T-cell (primary cell): ENCODE measurements around the gene TTC24. TPM values are rescaled to one million over a fixed set of nuclear protein-coding genes. Genes with fewer than 3 reads are reported as not detected.

ENCODE experiments used
- ATAC-seq, 4 experiments: fragments of 200-7000 bp in 3 of 4; fragments of 150-1000 bp in 1 of 4; cut with Tn5 transposase; replicated peaks in 1 of 4; 1 replicate in 3 of 4; 2 replicates in 1 of 4; pipeline ENCODE4 v1.10.0; 2021; ENCODE audit warnings: moderate library complexity in 3 of 4, mild to moderate bottlenecking in 2 of 4, moderate number of reproducible peaks in 1 of 4
- CTCF ChIA-PET, 2 donors: fragments of 300-600 bp; sonication (Branson Sonifier 250); formaldehyde crosslinking; loops; one replicate each; lab custom pipeline; 2022; ENCODE audit warnings: antibody characterized with exemption in 2 of 2; lab: Charles Lee
- POLR2A ChIA-PET, 2 donors: fragments of 300-600 bp; sonication (Branson Sonifier 250); formaldehyde crosslinking; loops; one replicate each; lab custom pipeline; 2022; ENCODE audit warnings: antibody characterized with exemption in 2 of 2; lab: Charles Lee
- DNase-seq, 35 experiments: peaks; one replicate each; pipeline versions ENCODE4 v3.0.0 to v3.0.0-alpha.2; 2013 to 2023
- H3K27ac ChIP-seq: one replicate; pipeline ENCODE4 v1.5.1; 2013; ENCODE audit warnings: low read length
- H3K27me3 ChIP-seq, 2 experiments: replicated peaks in 1 of 2; 1 replicate in 1 of 2; 2 replicates in 1 of 2; pipeline versions ENCODE4 v1.6.1 to v1.7.0; 2013; ENCODE audit warnings: low read length in 1 of 2, mixed read lengths in 1 of 2; ENCODE audit not compliant: control insufficient read depth in 2 of 2, insufficient read depth in 2 of 2; ENCODE audit errors: extremely low read depth in 1 of 2
- H3K36me3 ChIP-seq, 2 donors: 1 replicate in 1 of 2; 2 replicates in 1 of 2; pipeline versions ENCODE4 v1.6.1 to v1.7.0; 2013; ENCODE audit warnings: low read length in 1 of 2; ENCODE audit not compliant: control insufficient read depth in 2 of 2, insufficient read depth in 1 of 2; ENCODE audit errors: extremely low read depth in 1 of 2
- H3K4me1 ChIP-seq, 2 experiments: 1 replicate in 1 of 2; 2 replicates in 1 of 2; pipeline versions ENCODE4 v1.6.1 to v1.7.0; 2013; ENCODE audit warnings: low read length in 2 of 2, mixed read lengths in 1 of 2; ENCODE audit not compliant: insufficient read depth in 2 of 2, control insufficient read depth in 1 of 2; ENCODE audit errors: extremely low read depth in 1 of 2
- H3K4me3 ChIP-seq, 2 donors: 1 replicate in 1 of 2; 2 replicates in 1 of 2; pipeline versions ENCODE4 v1.5.1 to v1.7.0; 2013; ENCODE audit warnings: mild to moderate bottlenecking in 2 of 2, low read length in 1 of 2, moderate library complexity in 1 of 2; ENCODE audit not compliant: control insufficient read depth in 1 of 2; ENCODE audit errors: extremely low read depth in 1 of 2
- H3K9me3 ChIP-seq: 2 replicates; pipeline ENCODE4 v1.7.0; 2013
- H3K27ac Mint-ChIP-seq, 2 donors: one replicate each; pipeline ENCODE4 v1.8.0; 2020 to 2021; ENCODE audit warnings: mild to moderate bottlenecking in 2 of 2, mixed read lengths in 2 of 2
- H3K27me3 Mint-ChIP-seq, 2 donors: one replicate each; pipeline ENCODE4 v1.8.0; 2021 to 2022; ENCODE audit warnings: mixed read lengths in 2 of 2
- H3K36me3 Mint-ChIP-seq: one replicate; pipeline ENCODE4 v1.8.0; 2021; ENCODE audit warnings: mixed read lengths
- H3K4me1 Mint-ChIP-seq, 3 donors: one replicate each; pipeline ENCODE4 v1.8.0; 2020 to 2022; ENCODE audit warnings: mixed read lengths in 3 of 3, mild to moderate bottlenecking in 1 of 3
- H3K4me3 Mint-ChIP-seq, 3 donors: one replicate each; pipeline ENCODE4 v1.8.0; 2020 to 2022; ENCODE audit warnings: mild to moderate bottlenecking in 3 of 3, mixed read lengths in 3 of 3, moderate library complexity in 3 of 3
- H3K9me3 Mint-ChIP-seq, 3 donors: one replicate each; pipeline ENCODE4 v1.8.0; 2020 to 2022; ENCODE audit warnings: mixed read lengths in 3 of 3
- WGBS: methylation state at CpG from one replicate; pipeline ENCODE4 v1.1.5; 2013; ENCODE audit warnings: missing lambda C conversion rate; ENCODE audit not compliant: insufficient coverage; 5-methylcytosine and 5-hydroxymethylcytosine counted together
- total RNA-seq, 35 experiments: library from RNA in 6 of 35; stranded (reverse) in 6 of 35; fragments of 120-200 nt in 1 of 35; gene quantifications; one replicate each; pipeline versions ENCODE4 v1.2.1 to v1.2.4 and lab custom pipeline; 2013 to 2026

TTC24 gene
- total RNA-seq, 5 donors from 2014 or later (not counting 1 experiment from before 2014, with no cell fraction given) = 9.9 to 43.6 (median 16.4) TPM

GRCh38 chr1:156619582-156619955 is 40.0 kb downstream of the TTC24 start:
- H3K36me3 ChIP-seq = no peaks in the 10 kb centered on the region
- POLR2A ChIA-PET = no interaction called here
- no peaks in the 10 kb centered on the region for H3K36me3 Mint-ChIP-seq
- H3K4me3 ChIP-seq = no peak overlapping the region
- ATAC-seq (no peak), DNase-seq (no peak)
- CTCF ChIA-PET = interaction anchor here in 1 of 2 donors (0.9 to 1.2 kb wide), 2 partner anchors 94 to 177 kb away, joined by 3 read pairs; no protein-coding TSS in a partner anchor
- H3K4me1 Mint-ChIP-seq = peaks cover 3 to 9% (median 6%) of the 10 kb centered on the region in 3 donors
- H3K27me3 ChIP-seq = peaks cover 20 to 68% of the 10 kb centered on the region in 2 experiments
- no peaks in the 10 kb centered on the region for H3K9me3 ChIP-seq
- H3K27ac Mint-ChIP-seq = no peak overlapping the region
- H3K27me3 Mint-ChIP-seq = peaks cover 58 to 61% of the 10 kb centered on the region in 2 donors
- H3K27ac ChIP-seq = no peak overlapping the region
- 43% methylated on average over 3 of the region's 6 CpGs for WGBS
- peaks cover 0 to 9% of the 10 kb centered on the region in 2 experiments for H3K4me1 ChIP-seq
- H3K4me3 Mint-ChIP-seq = no peak overlapping the region
- no peaks in the 10 kb centered on the region for H3K9me3 Mint-ChIP-seq

DNA sequence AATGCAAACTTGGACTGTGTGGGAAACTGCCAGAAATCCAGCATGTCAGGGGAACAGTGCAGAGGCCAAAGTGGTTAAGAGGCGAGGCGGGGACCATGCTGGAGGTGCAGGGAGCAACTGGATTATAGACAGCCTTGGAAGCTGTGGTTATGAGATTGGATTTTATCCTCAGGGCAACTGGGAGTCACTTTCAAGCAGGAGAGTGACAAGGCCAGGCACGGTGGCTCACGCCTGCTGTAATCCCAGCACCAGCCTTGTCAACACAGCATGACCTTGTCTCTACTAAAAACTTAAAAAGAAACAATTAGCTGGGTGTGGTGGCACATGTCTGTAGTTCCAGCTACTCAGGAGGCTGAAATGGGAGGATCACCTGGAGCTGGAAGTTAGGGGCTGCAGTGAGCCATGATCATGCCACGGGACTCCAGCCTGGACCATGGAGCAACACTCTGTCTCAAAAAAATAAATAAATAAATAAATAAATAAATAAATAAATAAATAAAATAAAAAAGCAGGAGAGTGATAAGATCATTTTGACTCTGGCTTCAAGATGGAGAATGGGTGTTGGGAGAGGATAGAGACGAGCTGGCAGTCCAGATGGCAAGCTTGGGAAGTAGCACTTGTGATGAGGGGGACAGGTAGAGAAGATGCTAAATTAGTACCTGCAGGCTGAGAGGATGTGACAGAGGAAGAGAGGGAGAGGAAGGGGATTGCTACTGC is 43.2 kb downstream of the TTC24 start:
- H3K9me3 ChIP-seq = no peaks in the 10 kb centered on the region
- ChIA-PET CTCF (interaction anchor here in 1 of 2 donors (0.6 to 1.0 kb wide), 2 partner anchors 67 to 152 kb away, joined by 3 read pairs; no protein-coding TSS in a partner anchor), POLR2A (no interaction called here)
- DNase-seq (no peak), ATAC-seq (no peak)
- peaks cover 13 to 18% (median 14%) of the 10 kb centered on the region in 3 donors for H3K4me1 Mint-ChIP-seq
- WGBS = 100% methylated on average over 3 of the region's 6 CpGs
- peaks cover 19 to 72% of the 10 kb centered on the region in 2 experiments for H3K27me3 ChIP-seq
- H3K4me3 Mint-ChIP-seq = peak overlapping the region in 2 of 3 donors; percentile 48 to 56
- H3K4me3 ChIP-seq = no peak overlapping the region
- H3K4me1 ChIP-seq = peaks cover 0 to 24% of the 10 kb centered on the region in 2 experiments
- no peak overlapping the region for H3K27ac Mint-ChIP-seq
- no peak overlapping the region for H3K27ac ChIP-seq
- H3K9me3 Mint-ChIP-seq = no peaks in the 10 kb centered on the region
- no peaks in the 10 kb centered on the region for H3K36me3 ChIP-seq
- H3K27me3 Mint-ChIP-seq = peaks cover 58 to 65% of the 10 kb centered on the region in 2 donors
- no peaks in the 10 kb centered on the region for H3K36me3 Mint-ChIP-seq

DNA sequence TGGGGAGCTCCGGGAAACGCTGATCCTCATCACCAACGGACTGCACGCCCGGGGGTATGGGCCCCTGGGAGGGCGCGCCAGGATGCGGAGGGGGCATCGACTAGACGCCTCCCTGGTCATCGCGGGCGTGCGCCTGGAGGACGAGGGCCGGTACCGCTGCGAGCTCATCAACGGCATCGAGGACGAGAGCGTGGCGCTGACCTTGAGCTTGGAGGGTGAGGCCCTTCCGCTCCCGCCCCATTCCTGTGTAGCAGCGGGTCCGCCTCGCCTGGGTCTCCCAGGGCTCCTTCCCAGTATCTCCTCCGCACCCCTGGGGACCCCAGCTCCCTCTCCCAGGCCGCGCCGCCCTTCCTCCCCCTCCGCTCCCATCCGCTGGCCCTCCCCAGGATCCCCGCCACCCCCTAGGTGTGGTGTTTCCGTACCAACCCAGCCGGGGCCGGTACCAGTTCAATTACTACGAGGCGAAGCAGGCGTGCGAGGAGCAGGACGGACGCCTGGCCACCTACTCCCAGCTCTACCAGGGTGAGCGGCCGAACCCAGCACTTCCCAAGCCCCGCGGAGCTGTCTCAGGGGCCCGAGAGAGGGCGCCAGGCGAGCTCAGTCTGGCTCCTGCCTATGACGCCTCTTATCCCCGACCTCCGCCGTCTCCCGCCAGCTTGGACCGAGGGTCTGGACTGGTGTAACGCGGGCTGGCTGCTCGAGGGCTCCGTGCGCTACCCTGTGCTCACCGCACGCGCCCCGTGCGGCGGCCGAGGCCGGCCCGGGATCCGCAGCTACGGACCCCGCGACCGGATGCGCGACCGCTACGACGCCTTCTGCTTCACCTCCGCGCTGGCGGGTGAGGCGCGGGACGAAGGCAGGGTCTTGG is 44.7 kb downstream of the TTC24 start:
- CTCF ChIA-PET = interaction anchor here (0.8 to 1.4 kb wide), 9 partner anchors 12 to 123 kb away, joined by 3 to 10 read pairs (median 4); partner anchors contain the start of genes GPATCH4 (in 1 of the 2) and MEF2D (in 1 of the 2)
- Histone ChIP-seq H3K27me3 (peaks cover 19 to 66% of the 10 kb centered on the region in 2 experiments), H3K36me3 (no peaks in the 10 kb centered on the region), H3K4me3 (peak overlapping the region; percentile 35 to 69), H3K27ac (no peak overlapping the region), H3K4me1 (peaks cover 0 to 24% of the 10 kb centered on the region in 2 experiments), H3K9me3 (no peaks in the 10 kb centered on the region)
- POLR2A ChIA-PET = no interaction called here
- peak; percentile 51 to 58 (median 53) for ATAC-seq
- 3% methylated on average over 86 of the region's 87 CpGs for WGBS
- no peaks in the 10 kb centered on the region for H3K9me3 Mint-ChIP-seq
- H3K4me3 Mint-ChIP-seq = peak overlapping the region; percentile 41 to 69 (median 58)
- peaks cover 58 to 65% of the 10 kb centered on the region in 2 donors for H3K27me3 Mint-ChIP-seq
- no peak overlapping the region for H3K27ac Mint-ChIP-seq
- DNase-seq = peak in 12 of 35 experiments; percentile 10 to 52 (median 32)
- H3K36me3 Mint-ChIP-seq = no peaks in the 10 kb centered on the region
- H3K4me1 Mint-ChIP-seq = peaks cover 13 to 18% (median 14%) of the 10 kb centered on the region in 3 donors

- Mint-ChIP-seq H3K27me3 (peaks cover 52 to 63% of the 10 kb centered on the region in 2 donors), H3K27ac (no peak overlapping the region), H3K9me3 (no peaks in the 10 kb centered on the region), H3K4me1 (peaks cover 13 to 17% (median 14%) of the 10 kb centered on the region in 3 donors), H3K4me3 (peak overlapping the region; percentile 49 to 69 (median 58)), H3K36me3 (no peaks in the 10 kb centered on the region)
- Histone ChIP-seq H3K27me3 (peaks cover 17 to 59% of the 10 kb centered on the region in 2 experiments), H3K4me1 (peaks cover 0 to 24% of the 10 kb centered on the region in 2 experiments), H3K4me3 (peak overlapping the region; percentile 19 to 69), H3K36me3 (no peaks in the 10 kb centered on the region), H3K9me3 (no peaks in the 10 kb centered on the region), H3K27ac (no peak overlapping the region)
- POLR2A ChIA-PET = no interaction called here
- CTCF ChIA-PET = interaction anchor here (0.6 to 1.4 kb wide), 10 partner anchors 14 to 124 kb away, joined by 3 to 10 read pairs (median 4); partner anchors contain the start of genes GPATCH4 (in 1 of the 2) and MEF2D (in 1 of the 2)
- WGBS = 7% methylated on average over 50 of the region's 55 CpGs
- DNase-seq (peak in 2 of 35 experiments; percentile 17 to 25), ATAC-seq (peak in 3 of 4 experiments; percentile 10 to 28 (median 23))
Measured at GRCh38 chr1:156624814-156625435, 45.4 kb downstream of the TTC24 start.

DNA sequence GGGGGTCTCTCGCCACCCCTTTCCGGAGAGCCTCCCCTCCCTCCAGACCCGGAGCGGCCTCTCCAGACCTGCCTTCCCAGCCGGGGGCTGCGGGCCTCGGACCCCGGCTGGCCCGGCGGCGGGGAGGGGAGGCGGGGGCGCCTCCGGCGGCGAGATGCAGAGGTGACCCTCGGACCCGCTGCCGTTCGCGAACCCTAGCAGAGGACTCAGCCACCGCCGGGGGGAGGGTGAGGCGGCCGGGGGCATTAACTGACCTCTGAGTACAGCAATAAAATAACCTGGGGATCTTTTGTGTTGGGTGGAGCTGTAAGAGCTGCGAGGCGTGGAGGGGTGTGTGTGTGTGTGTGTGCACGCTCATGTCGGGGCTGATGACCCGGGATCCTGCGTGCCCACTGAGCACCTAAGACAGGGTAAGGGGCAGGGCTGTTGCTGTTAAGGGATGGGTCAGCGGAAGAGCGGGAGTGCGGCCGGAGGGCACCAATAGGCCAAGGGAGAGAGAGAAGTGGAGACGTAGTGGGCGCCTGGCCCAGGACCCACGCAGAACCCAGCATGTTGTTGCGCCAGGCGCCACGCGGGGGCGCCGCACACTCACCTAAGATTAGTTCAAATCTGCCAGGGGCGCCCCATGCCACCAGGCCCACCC is 46.0 kb downstream of the TTC24 start:
- ChIA-PET POLR2A (no interaction called here), CTCF (interaction anchor here (0.7 to 1.0 kb wide), 2 partner anchors 12 to 55 kb away, joined by 3 read pairs; no protein-coding TSS in a partner anchor)
- WGBS = 4% methylated on average over 28 of the region's 45 CpGs
- ATAC-seq = peak; percentile 61 to 75 (median 70)
- Histone ChIP-seq H3K27ac (no peak overlapping the region), H3K9me3 (no peaks in the 10 kb centered on the region), H3K36me3 (no peaks in the 10 kb centered on the region), H3K4me1 (peaks cover 0 to 24% of the 10 kb centered on the region in 2 experiments), H3K27me3 (peaks cover 15 to 63% of the 10 kb centered on the region in 2 experiments), H3K4me3 (peak overlapping the region; percentile 19 to 60)
- DNase-seq = peak; percentile 21 to 84 (median 56)
- Mint-ChIP-seq H3K27ac (peak overlapping the region in 1 of 2 donors; percentile 15), H3K4me1 (peaks cover 13 to 17% (median 14%) of the 10 kb centered on the region in 3 donors), H3K4me3 (peak overlapping the region; percentile 67 to 69 (median 69)), H3K36me3 (no peaks in the 10 kb centered on the region), H3K27me3 (peaks cover 47 to 59% of the 10 kb centered on the region in 2 donors), H3K9me3 (no peaks in the 10 kb centered on the region)
